ENCODE measurements around the gene MRPL2.

The MRPL2 gene

DNA sequence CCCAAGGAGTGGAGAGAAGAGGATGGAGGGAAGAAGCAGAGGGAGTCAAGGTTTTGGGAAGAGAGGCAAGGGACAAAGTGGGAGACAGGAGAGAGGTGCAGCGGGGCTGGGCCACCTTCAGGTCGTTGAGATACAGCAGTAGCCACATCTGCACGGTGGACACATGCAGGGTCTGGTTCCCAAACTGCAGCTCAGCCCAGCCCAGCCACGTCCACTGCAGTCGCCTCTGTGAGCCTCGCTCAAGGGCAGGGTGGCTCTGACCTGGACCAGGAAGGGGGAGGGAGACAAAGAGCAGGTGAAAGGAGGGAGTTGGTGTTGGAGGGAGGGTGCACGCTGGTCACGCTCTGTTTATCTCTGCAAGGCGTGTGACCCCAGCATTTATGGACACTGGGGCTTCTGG, 20.5 kb downstream of the MRPL2 start:
- TF ChIP-seq, protein P1, sequence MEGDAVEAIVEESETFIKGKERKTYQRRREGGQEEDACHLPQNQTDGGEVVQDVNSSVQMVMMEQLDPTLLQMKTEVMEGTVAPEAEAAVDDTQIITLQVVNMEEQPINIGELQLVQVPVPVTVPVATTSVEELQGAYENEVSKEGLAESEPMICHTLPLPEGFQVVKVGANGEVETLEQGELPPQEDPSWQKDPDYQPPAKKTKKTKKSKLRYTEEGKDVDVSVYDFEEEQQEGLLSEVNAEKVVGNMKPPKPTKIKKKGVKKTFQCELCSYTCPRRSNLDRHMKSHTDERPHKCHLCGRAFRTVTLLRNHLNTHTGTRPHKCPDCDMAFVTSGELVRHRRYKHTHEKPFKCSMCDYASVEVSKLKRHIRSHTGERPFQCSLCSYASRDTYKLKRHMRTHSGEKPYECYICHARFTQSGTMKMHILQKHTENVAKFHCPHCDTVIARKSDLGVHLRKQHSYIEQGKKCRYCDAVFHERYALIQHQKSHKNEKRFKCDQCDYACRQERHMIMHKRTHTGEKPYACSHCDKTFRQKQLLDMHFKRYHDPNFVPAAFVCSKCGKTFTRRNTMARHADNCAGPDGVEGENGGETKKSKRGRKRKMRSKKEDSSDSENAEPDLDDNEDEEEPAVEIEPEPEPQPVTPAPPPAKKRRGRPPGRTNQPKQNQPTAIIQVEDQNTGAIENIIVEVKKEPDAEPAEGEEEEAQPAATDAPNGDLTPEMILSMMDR (IDR thresholded peaks at IDR 0.05; ENCODE audit: low read length) = no peak
- TF ChIP-seq EZH2 (IDR thresholded peaks at IDR 0.05; ENCODE audit: borderline replicate concordance, low read length) = no peak
- Histone ChIP-seq H3K4me2 (ENCODE audit: low read length) (no peak overlapping the region), H4K20me1 (ENCODE audit: insufficient read depth, low read length) (no peaks in the 10 kb centered on the region), H3K9me3 (ENCODE audit: low read length) (no peaks in the 10 kb centered on the region), H3K4me1 (ENCODE audit: insufficient read depth, low read length, severe bottlenecking) (no peaks in the 10 kb centered on the region), H3K9ac (ENCODE audit: low read length) (no peak overlapping the region), H3K79me2 (ENCODE audit: insufficient read depth, low read length) (no peaks in the 10 kb centered on the region), H2AFZ (ENCODE audit: low read length) (no peak overlapping the region), H3K4me3 (ENCODE audit: low read depth, low read length, poor library complexity, severe bottlenecking) (no peak overlapping the region), H3K27me3 (ENCODE audit: insufficient read depth, low read length) (no peaks in the 10 kb centered on the region), H3F3A (ENCODE audit: insufficient read depth, low read length) (no peaks in the 10 kb centered on the region), H3K27ac (ENCODE audit: low read depth, low read length, poor library complexity, severe bottlenecking) (no peak overlapping the region), H3K9me2 (ENCODE audit: low read depth, low read length) (no peaks in the 10 kb centered on the region), H3K36me3 (ENCODE audit: insufficient read depth, low read length) (peaks cover 51% of the 10 kb centered on the region)

DNA sequence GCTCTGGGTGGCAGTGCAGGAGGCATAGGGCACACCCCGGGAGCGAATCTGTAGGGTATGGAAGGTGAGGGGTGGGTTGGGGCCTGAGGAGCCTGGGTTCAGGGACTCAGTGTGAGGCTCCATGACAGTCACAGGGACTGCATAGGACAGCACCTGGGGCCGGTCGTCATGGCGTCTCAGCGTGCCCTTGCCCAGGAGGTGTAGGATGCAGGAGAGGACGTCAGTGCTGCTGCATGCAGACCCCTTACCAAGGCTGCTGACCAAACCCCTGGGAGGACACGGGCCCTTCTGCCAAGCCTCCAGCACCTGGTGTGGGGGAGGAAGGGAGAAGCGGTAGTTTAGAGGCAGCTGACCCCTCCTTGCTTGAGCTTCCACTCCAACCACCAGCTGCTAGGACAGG, 21.5 kb downstream of the MRPL2 start:
- H3K27me3 ChIP-seq (ENCODE audit: insufficient read depth, low read length) = no peaks in the 10 kb centered on the region
- H3K9ac ChIP-seq (ENCODE audit: low read length) = no peak overlapping the region
- no peaks in the 10 kb centered on the region for H3K9me2 ChIP-seq (ENCODE audit: low read depth, low read length)
- TF ChIP-seq, protein P1 (IDR thresholded peaks at IDR 0.05; ENCODE audit: low read length) = no peak
- no peak for TF ChIP-seq EZH2 (IDR thresholded peaks at IDR 0.05; ENCODE audit: borderline replicate concordance, low read length)
- H4K20me1 ChIP-seq (ENCODE audit: insufficient read depth, low read length) = no peaks in the 10 kb centered on the region
- no peaks in the 10 kb centered on the region for H3F3A ChIP-seq (ENCODE audit: insufficient read depth, low read length)
- no peak overlapping the region for H3K4me3 ChIP-seq (ENCODE audit: low read depth, low read length, poor library complexity, severe bottlenecking)
- no peaks in the 10 kb centered on the region for H3K79me2 ChIP-seq (ENCODE audit: insufficient read depth, low read length)
- no peaks in the 10 kb centered on the region for H3K9me3 ChIP-seq (ENCODE audit: low read length)
- H3K4me1 ChIP-seq (ENCODE audit: insufficient read depth, low read length, severe bottlenecking) = no peaks in the 10 kb centered on the region
- no peak overlapping the region for H3K27ac ChIP-seq (ENCODE audit: low read depth, low read length, poor library complexity, severe bottlenecking)
- H3K36me3 ChIP-seq (ENCODE audit: insufficient read depth, low read length) = peaks cover 59% of the 10 kb centered on the region
- no peak overlapping the region for H2AFZ ChIP-seq (ENCODE audit: low read length)
- no peak overlapping the region for H3K4me2 ChIP-seq (ENCODE audit: low read length)

DNA sequence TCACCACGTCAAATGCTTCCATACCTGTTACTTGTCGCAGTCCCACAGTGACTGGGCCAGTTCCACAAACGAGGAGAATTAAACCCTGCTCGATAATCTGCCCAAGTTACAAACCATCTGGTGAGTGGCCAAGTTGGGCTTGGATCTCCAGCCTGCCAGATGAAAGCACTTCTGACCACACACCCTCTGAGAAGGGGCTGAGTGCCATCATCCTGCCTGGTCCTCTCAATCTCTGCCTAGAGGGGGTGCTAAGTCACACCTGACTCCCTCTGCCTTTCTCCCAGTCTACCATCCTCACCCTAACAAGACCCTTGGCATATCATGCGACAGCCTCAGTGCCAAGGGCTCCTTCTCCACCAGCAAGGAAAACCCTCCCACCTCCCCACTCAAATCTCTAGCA, 22.0 kb downstream of the MRPL2 start:
- Histone ChIP-seq H3F3A (ENCODE audit: insufficient read depth, low read length) (no peaks in the 10 kb centered on the region), H3K27me3 (ENCODE audit: insufficient read depth, low read length) (no peaks in the 10 kb centered on the region), H3K4me2 (ENCODE audit: low read length) (no peak overlapping the region), H4K20me1 (ENCODE audit: insufficient read depth, low read length) (no peaks in the 10 kb centered on the region), H3K9me2 (ENCODE audit: low read depth, low read length) (no peaks in the 10 kb centered on the region), H3K36me3 (ENCODE audit: insufficient read depth, low read length) (peaks cover 64% of the 10 kb centered on the region), H3K79me2 (ENCODE audit: insufficient read depth, low read length) (no peaks in the 10 kb centered on the region), H3K27ac (ENCODE audit: low read depth, low read length, poor library complexity, severe bottlenecking) (no peak overlapping the region), H3K4me1 (ENCODE audit: insufficient read depth, low read length, severe bottlenecking) (no peaks in the 10 kb centered on the region), H3K4me3 (ENCODE audit: low read depth, low read length, poor library complexity, severe bottlenecking) (no peak overlapping the region), H3K9me3 (ENCODE audit: low read length) (no peaks in the 10 kb centered on the region), H2AFZ (ENCODE audit: low read length) (no peak overlapping the region), H3K9ac (ENCODE audit: low read length) (no peak overlapping the region)
- TF ChIP-seq EZH2 (IDR thresholded peaks at IDR 0.05; ENCODE audit: borderline replicate concordance, low read length) = no peak
- TF ChIP-seq, protein P1 (IDR thresholded peaks at IDR 0.05; ENCODE audit: low read length) = no peak
